HCT116 (cell line): ENCODE measurements around the gene MBD5.

Experiments
- CBX3 ChIP-seq: IDR thresholded peaks from 2 replicates; pipeline ENCODE4 v1.6.1; 2012; ENCODE audit warnings: low read depth
- EZH2 ChIP-seq: fragments of 200-600 bp; sonication (generic); IDR thresholded peaks from 2 replicates; pipeline ENCODE4 v1.6.1; 2017; ENCODE audit warnings: antibody characterized with exemption, mixed run types
- EZH2phosphoT487 ChIP-seq: fragments of 200-600 bp; IDR thresholded peaks from 2 replicates; pipeline ENCODE4 v1.6.1; 2018; ENCODE audit warnings: antibody characterized with exemption, borderline replicate concordance
- JUND ChIP-seq: IDR thresholded peaks from 2 replicates; pipeline ENCODE4 v1.6.1; 2012
- POLR2A ChIP-seq: IDR thresholded peaks from 2 replicates; pipeline ENCODE4 v1.7.0; 2011; ENCODE audit warnings: borderline replicate concordance; ENCODE audit not compliant: insufficient read depth, insufficient read length; ENCODE audit errors: extremely low read depth
- POLR2AphosphoS5 ChIP-seq: IDR thresholded peaks from 2 replicates; pipeline ENCODE4 v1.6.1; 2011; ENCODE audit warnings: mild to moderate bottlenecking, low read depth, low read length, moderate library complexity
- RAD21 ChIP-seq: IDR thresholded peaks from 2 replicates; pipeline ENCODE4 v1.6.1; 2012; ENCODE audit warnings: low read depth, mild to moderate bottlenecking
- SIN3A ChIP-seq: IDR thresholded peaks from 2 replicates; pipeline ENCODE4 v1.6.1; 2012; ENCODE audit warnings: low read depth
- TCF7L2 ChIP-seq: IDR thresholded peaks from 2 replicates; pipeline ENCODE4 v1.7.0; 2011; ENCODE audit warnings: borderline replicate concordance, inconsistent platforms; ENCODE audit not compliant: insufficient read depth, insufficient read length; ENCODE audit errors: extremely low read depth
- YY1 ChIP-seq: IDR thresholded peaks from 2 replicates; pipeline ENCODE4 v1.6.1; 2011; ENCODE audit warnings: low read length, low read depth, moderate library complexity, mild to moderate bottlenecking; ENCODE audit not compliant: insufficient replicate concordance; ENCODE audit errors: extremely low read depth
- ZFX ChIP-seq: fragments of 450-650 bp; IDR thresholded peaks from 2 replicates; pipeline ENCODE4 v1.6.1; 2017
- ZNF274 ChIP-seq: fragments of 200-500 bp; sonication (Bioruptor generic); IDR thresholded peaks from 2 replicates; pipeline ENCODE4 v1.6.1; 2014; ENCODE audit warnings: mild to moderate bottlenecking, low read depth, low read length, inconsistent platforms
- TF ChIP-seq, protein P1 (sequence below), 3 experiments: fragments of 200-600 bp in 1 of 3; sonication (generic) in 1 of 3; IDR thresholded peaks in 2 of 3; conservative IDR thresholded peaks in 1 of 3; 2 replicates each; pipeline ENCODE4 v1.5.1; 2012 to 2017; ENCODE audit warnings: low read depth in 2 of 3, low read length in 2 of 3, antibody characterized with exemption in 1 of 3, borderline replicate concordance in 1 of 3, control low read depth in 1 of 3, mild to moderate bottlenecking in 1 of 3, mixed read lengths in 1 of 3, mixed run types in 1 of 3, moderate library complexity in 1 of 3; ENCODE audit not compliant: insufficient read depth in 1 of 3
- TF ChIP-seq, protein P2 (sequence below): IDR thresholded peaks from 2 replicates; pipeline ENCODE4 v1.6.1; 2012

DNA sequence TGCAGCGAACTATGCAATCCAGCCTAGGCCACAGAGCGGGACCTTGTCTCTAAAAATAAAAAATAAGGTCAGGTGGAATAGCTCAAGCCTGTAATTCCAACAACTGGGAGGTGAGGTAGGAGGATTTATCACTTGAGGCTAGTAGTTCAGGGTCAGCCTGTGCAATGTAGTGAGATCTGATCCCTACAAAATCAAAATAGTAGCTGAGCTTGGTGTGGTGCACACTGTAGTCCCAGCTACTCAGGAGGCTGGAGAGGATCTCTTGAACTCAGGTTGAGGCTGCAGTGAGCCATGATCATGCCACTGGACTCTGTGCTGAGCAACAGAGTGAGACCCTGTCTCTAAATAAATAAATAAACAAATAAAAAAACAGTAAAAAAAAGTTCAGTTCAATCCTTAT is 5.7 kb downstream of the MBD5 start:
- TF ChIP-seq, protein P1, sequence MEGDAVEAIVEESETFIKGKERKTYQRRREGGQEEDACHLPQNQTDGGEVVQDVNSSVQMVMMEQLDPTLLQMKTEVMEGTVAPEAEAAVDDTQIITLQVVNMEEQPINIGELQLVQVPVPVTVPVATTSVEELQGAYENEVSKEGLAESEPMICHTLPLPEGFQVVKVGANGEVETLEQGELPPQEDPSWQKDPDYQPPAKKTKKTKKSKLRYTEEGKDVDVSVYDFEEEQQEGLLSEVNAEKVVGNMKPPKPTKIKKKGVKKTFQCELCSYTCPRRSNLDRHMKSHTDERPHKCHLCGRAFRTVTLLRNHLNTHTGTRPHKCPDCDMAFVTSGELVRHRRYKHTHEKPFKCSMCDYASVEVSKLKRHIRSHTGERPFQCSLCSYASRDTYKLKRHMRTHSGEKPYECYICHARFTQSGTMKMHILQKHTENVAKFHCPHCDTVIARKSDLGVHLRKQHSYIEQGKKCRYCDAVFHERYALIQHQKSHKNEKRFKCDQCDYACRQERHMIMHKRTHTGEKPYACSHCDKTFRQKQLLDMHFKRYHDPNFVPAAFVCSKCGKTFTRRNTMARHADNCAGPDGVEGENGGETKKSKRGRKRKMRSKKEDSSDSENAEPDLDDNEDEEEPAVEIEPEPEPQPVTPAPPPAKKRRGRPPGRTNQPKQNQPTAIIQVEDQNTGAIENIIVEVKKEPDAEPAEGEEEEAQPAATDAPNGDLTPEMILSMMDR (IDR thresholded peaks at IDR 0.05 in 2 of 3, conservative IDR thresholded peaks at IDR 0.05 in 1 of 3; ENCODE audit: borderline replicate concordance in 1 of 3, insufficient read depth in 1 of 3, low read depth in 2 of 3, low read length in 2 of 3): no peak
- no peak for TF ChIP-seq POLR2A
- TF ChIP-seq SIN3A: no peak
- no peak for TF ChIP-seq EZH2phosphoT487
- no peak for TF ChIP-seq EZH2
- TF ChIP-seq POLR2AphosphoS5: no peak
- TF ChIP-seq CBX3: no peak
- no peak for TF ChIP-seq JUND
- TF ChIP-seq, protein P2, sequence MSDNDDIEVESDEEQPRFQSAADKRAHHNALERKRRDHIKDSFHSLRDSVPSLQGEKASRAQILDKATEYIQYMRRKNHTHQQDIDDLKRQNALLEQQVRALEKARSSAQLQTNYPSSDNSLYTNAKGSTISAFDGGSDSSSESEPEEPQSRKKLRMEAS: no peak
- TF ChIP-seq RAD21: no peak
- no peak for TF ChIP-seq ZFX
- no peak for TF ChIP-seq TCF7L2
- TF ChIP-seq ZNF274: no peak
- no peak for TF ChIP-seq YY1
